ENCODE results near the gene THPO.

DNA sequence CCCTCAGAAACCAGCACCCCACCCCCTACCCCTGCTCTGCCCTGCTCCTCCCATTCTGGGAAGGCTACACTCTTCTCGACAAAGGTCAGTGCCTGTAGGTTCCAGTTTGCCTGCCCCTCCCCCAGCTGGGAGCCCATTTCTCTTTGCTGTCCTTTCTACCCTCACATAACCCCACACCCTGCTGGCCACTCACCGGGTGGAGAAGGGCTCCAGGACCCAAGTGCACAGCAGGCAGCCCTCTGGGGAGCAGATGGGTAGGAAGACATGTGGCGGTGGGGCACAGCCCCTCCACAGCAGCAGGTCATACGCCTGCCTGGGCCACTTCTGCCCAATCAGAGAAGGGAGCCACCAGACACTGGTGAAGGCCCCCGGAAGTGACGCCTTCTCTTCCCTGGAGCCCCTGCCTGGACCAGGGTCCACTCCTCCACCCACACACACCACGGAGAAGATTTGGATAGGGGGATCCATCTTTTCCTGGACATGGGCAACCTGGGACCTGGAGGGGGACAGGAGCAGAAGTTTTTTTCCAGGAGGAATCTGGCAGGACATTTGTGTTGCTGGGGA is at the start of gene THPO:
- TF ChIP-seq, protein P1, sequence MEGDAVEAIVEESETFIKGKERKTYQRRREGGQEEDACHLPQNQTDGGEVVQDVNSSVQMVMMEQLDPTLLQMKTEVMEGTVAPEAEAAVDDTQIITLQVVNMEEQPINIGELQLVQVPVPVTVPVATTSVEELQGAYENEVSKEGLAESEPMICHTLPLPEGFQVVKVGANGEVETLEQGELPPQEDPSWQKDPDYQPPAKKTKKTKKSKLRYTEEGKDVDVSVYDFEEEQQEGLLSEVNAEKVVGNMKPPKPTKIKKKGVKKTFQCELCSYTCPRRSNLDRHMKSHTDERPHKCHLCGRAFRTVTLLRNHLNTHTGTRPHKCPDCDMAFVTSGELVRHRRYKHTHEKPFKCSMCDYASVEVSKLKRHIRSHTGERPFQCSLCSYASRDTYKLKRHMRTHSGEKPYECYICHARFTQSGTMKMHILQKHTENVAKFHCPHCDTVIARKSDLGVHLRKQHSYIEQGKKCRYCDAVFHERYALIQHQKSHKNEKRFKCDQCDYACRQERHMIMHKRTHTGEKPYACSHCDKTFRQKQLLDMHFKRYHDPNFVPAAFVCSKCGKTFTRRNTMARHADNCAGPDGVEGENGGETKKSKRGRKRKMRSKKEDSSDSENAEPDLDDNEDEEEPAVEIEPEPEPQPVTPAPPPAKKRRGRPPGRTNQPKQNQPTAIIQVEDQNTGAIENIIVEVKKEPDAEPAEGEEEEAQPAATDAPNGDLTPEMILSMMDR (IDR thresholded peaks at IDR 0.05), result no peak
- no peak for TF ChIP-seq POLR2A (IDR thresholded peaks at IDR 0.05)

Data from thyroid gland (tissue), 4 donors.